Stimulated activated CD8-positive, alpha-beta memory T cell treated with anti-CD3 and anti-CD28 coated beads, Interleukin-12 subunit alpha, Interleukin-12 subunit beta, amount 100 ng/mL, for 1 hour (primary cell): Measurements from ENCODE around the gene CCN5.
"Not testable (repeated sequence)": the region's sequence is repeated elsewhere in the genome, so short reads cannot be mapped to it uniquely, and the experiment has no call there.

Source experiments
- DNase-seq: peaks from one replicate; pipeline ENCODE4 v3.0.0-alpha.2; 2020; ENCODE audit warnings: low read depth

CCN5 gene

GRCh38 chr20:44695295-44695673, 19.9 kb upstream of the CCN5 start:
- DNase-seq = no peak

GRCh38 chr20:44695674-44696300, 19.4 kb upstream of the CCN5 start:
- DNase-seq = no peak

- no peak for DNase-seq
Observed at GRCh38 chr20:44696315-44696714, 18.9 kb upstream of the CCN5 start.

GRCh38 chr20:44697041-44697440, 18.1 kb upstream of the CCN5 start:
- DNase-seq = not testable (repeated sequence)

GRCh38 chr20:44698351-44698750, 16.8 kb upstream of the CCN5 start:
- DNase-seq = no peak

- DNase-seq = no peak
Observed at GRCh38 chr20:44700306-44700705, 14.9 kb upstream of the CCN5 start.

GRCh38 chr20:44701118-44701857, 13.9 kb upstream of the CCN5 start:
- no peak for DNase-seq

- no peak for DNase-seq
Observed at GRCh38 chr20:44701858-44702256, 13.3 kb upstream of the CCN5 start.

GRCh38 chr20:44702776-44703175, 12.4 kb upstream of the CCN5 start:
- no peak for DNase-seq

- no peak for DNase-seq
Observed at GRCh38 chr20:44703183-44703925, 11.8 kb upstream of the CCN5 start.

GRCh38 chr20:44703956-44704488, 11.1 kb upstream of the CCN5 start:
- DNase-seq = no peak

GRCh38 chr20:44704551-44704971, 10.6 kb upstream of the CCN5 start:
- no peak for DNase-seq

GRCh38 chr20:44705364-44706094, 9.6 kb upstream of the CCN5 start:
- DNase-seq = no peak

- DNase-seq = no peak
Observed at GRCh38 chr20:44706301-44707017, 8.7 kb upstream of the CCN5 start.

GRCh38 chr20:44707018-44707579, 8.1 kb upstream of the CCN5 start:
- DNase-seq = no peak

- DNase-seq = no peak
Observed at GRCh38 chr20:44709380-44709779, 5.8 kb upstream of the CCN5 start.

GRCh38 chr20:44709797-44710196, 5.4 kb upstream of the CCN5 start:
- DNase-seq = no peak

GRCh38 chr20:44711237-44711636, 3.9 kb upstream of the CCN5 start:
- DNase-seq = no peak

GRCh38 chr20:44714102-44714700, 968 bp upstream of the CCN5 start:
- DNase-seq = no peak

- DNase-seq = no peak
Observed at GRCh38 chr20:44715499-44716308, 535 bp downstream of the CCN5 start.
